Measurements from ENCODE around the gene MAPK4. TPM values are rescaled to one million over a fixed set of nuclear protein-coding genes. Genes with fewer than 3 reads are reported as not detected.
"Not testable (repeated sequence)": the region's sequence is repeated elsewhere in the genome, so short reads cannot be mapped to it uniquely, and the experiment has no call there.

Gene MAPK4
- total RNA-seq (2014; rRNA removed; shearing (Covaris generic)) = not detected in 2 replicates

DNA sequence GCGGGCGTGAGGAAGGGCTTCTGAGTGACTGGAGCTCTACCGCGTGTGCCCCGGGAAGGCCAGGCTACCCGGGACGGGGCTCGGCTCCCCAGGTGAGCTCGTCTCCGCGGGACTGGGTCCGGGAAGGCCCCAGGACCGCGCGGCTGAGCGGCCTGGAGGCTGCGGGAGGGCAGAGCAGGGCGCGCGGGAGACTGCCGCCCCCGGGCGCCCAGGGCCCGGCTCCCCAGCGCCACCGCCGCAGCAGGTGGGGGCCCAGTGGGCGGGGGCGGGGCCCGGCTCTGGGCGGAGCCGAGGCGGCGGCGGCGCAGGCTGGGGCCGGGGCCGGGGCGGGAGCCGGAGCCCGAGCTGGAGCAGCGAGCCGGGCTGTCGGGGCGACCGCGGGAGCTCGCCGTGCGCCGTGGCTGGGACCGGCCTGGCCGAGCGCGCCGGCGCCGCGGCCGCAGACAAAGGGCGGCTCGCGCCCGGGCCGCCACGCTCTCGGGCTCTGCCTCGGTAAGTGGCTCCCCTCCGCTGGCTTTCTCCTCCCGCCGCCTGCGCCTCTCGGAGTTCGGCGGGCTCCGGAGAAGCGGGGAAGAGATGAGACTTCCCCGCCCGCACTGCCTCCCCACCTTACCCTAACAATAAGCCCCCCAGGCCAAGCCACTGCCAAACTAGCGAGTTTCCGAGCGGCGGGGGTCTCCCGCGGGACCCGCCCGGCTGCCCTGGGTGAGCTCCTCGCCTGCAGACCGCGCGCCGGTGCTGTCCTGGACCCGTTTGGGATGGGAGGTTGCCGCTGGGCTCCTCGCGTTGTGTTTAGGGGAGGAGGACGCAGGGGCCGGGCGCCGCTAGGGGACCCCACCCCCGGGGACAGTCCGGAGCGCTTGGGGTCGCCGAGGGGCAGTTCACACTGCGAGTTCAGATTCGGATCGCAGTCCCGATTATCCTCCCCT, at the start of gene MAPK4:
MAPK4 (plus strand) TSS at position 336 of the 929 bp plus-strand sequence. CDS start 103,872 bp downstream, outside the sequence.
- H3K36me3 ChIP-seq = no peaks in the 10 kb centered on the region
- no peaks in the 10 kb centered on the region; the same call in 1 of the 2 replicates for H3K9me3 ChIP-seq (replicated peaks)
- H3K27ac ChIP-seq = no peak within 1 kb of the TSS
- no peak for DNase-seq (ENCODE audit: low read depth in 1 of 2, low spot score in 2 of 2)
- peaks cover 55% of the 10 kb centered on the region for H3K27me3 ChIP-seq (replicated peaks)
- no peak within 1 kb of the TSS for H3K4me3 ChIP-seq
- peaks cover 8% of the 10 kb centered on the region; the same call in 1 of the 2 replicates for H3K4me1 ChIP-seq (replicated peaks)

DNA sequence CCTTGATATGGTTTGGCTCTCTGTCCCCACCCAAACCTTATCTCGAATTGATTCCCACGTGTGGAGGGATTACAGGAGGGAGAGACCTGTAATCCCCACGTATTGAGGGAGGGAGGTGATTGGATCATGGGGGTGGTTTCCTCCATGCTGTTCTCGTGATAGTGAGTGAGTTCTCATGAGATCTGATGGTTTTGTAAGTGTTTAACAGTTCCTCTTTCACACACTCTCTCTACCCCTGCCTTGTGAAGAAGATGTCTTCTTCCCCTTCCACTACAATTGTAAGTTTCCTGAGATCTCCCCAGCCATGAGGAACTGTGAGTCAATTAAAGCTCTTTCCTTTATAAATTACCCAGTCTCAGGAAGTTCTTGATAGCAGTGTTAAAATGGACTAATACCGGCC, 42.6 kb upstream of the MAPK4 start:
- not testable (repeated sequence) for H3K27ac ChIP-seq; H3K4me3 ChIP-seq; DNase-seq (ENCODE audit: low read depth in 1 of 2, low spot score in 2 of 2); H3K27me3 ChIP-seq (replicated peaks); H3K9me3 ChIP-seq (replicated peaks); H3K4me1 ChIP-seq (replicated peaks); H3K36me3 ChIP-seq

DNA sequence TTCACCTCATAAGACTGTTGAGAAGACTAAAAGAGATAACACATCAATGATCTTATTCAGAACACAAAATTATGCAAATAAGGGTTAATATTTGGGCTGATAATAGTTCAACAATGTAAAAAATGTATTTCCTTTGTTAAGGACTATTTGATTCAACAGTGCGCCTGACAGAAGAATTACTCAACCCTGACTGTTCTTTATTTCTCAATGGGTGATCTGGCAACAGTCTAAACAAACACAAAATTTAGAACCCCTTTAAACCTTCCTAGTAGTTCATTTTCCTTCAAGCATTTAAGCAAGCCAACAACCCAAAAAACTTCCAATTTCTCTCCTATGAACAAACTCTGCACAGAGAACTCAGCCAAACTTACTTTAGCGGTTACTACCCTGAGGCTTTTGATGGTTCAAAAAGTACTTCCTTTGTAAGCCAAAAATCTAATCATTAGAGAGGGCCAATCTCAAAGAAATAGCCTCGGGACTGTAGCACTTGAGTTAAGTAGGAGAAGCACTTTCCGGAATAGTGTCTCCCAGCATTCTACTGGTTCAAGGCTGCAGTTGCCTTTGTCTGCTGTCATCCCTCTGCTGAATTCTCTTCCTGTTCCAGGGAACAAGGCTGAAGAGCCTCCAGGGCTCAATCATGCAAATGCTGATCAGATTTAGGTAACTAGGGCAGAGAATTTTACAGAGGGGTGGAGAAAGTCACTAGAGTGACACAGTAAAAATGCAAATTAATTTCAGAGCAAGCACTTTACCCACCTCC, 40.9 kb upstream of the MAPK4 start:
- H3K4me3 ChIP-seq = no peak overlapping the region

DNA sequence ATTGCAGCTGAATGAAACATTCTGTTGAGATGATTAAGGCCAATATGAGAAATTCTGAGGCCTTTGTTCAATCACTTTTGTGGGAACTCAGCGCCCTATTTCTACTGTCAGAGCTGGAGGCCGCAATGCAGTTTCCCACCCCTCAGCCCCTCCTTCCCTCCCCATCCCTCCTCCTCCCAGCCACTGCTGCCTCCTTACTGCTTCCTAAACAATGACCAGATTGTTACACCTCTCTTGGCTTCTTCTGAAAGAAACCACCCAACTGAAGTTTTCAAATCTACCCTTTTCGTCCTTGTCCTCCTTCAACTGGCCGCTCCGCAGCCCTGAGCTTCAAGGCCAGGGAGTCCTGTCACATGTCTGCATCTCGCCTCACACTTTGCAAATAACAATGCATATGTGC, 36.7 kb upstream of the MAPK4 start:
- DNase-seq (ENCODE audit: low read depth in 1 of 2, low spot score in 2 of 2) = no peak
- Histone ChIP-seq H3K27me3 (replicated peaks) (no peaks in the 10 kb centered on the region; the same call in 1 of the 2 replicates), H3K27ac (no peak overlapping the region)

More for the DNA sequence above, 40.9 kb upstream of the MAPK4 start:
- Histone ChIP-seq H3K9me3 (replicated peaks) (no peaks in the 10 kb centered on the region), H3K4me1 (replicated peaks) (no peaks in the 10 kb centered on the region), H3K27me3 (replicated peaks) (no peaks in the 10 kb centered on the region; the same call in 1 of the 2 replicates), H3K36me3 (no peaks in the 10 kb centered on the region), H3K27ac (no peak overlapping the region)
- no peak for DNase-seq (ENCODE audit: low read depth in 1 of 2, low spot score in 2 of 2)

DNA sequence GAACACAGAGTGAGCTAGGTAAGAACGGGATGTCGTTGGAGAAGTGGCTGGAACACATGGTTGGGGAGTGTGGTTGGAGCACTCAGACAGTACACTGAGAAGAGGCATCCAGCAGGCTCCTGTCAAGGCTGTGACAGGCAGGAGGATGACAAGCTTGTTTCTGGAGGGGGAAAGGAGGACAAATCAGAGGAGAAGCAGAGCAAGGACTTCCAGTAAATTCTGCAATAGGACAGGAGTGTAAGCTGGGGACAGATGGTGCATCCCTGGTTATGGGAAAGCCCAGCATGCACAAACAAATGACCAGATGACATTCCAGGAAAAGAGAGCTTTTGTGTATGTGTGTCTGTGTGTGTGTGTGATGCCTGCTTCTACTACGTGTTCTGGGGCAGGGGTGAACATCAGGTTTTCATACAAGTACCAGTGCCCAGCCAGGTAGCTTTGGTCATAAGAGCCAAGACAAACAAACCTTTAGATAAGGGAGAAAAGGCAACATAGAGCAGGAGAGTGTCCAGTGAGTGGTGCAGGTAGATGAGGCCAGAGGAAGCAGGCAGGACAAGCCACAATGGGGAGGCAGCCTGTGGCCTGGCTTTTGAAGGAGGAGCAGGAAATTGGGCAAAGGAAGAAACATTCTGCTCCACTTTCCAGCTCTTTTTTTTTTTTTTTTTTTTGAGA, 32.1 kb upstream of the MAPK4 start:
- no peak for DNase-seq (ENCODE audit: low read depth in 1 of 2, low spot score in 2 of 2)
- Histone ChIP-seq H3K27me3 (replicated peaks) (no peaks in the 10 kb centered on the region; the same call in 1 of the 2 replicates), H3K4me3 (no peak overlapping the region), H3K9me3 (replicated peaks) (no peaks in the 10 kb centered on the region), H3K36me3 (no peaks in the 10 kb centered on the region), H3K27ac (no peak overlapping the region), H3K4me1 (replicated peaks) (no peaks in the 10 kb centered on the region)

More for the DNA sequence above, 36.7 kb upstream of the MAPK4 start:
- Histone ChIP-seq H3K4me3 (no peak overlapping the region), H3K9me3 (replicated peaks) (no peaks in the 10 kb centered on the region), H3K36me3 (no peaks in the 10 kb centered on the region), H3K4me1 (replicated peaks) (no peaks in the 10 kb centered on the region)

DNA sequence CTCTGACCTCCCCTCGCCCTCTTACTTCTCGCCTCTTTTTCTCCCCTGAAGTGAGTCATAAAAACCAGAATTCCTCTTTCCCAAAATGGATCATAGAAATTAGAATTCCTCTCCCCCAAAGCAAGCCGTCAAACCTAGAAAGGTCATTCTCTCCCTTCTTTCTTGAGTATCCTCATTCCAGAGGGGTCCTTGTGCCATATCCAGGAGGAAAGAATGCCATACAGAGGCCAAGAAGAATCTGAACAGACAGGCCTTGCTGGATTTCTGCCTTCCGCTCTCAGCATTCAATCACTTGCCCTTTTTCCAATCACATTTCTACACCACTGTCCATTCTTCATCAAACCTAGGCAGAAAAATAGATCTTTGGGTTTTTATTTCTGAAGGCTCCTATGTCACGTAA, 31.1 kb upstream of the MAPK4 start:
- no peaks in the 10 kb centered on the region for H3K9me3 ChIP-seq (replicated peaks)
- no peak for DNase-seq (ENCODE audit: low read depth in 1 of 2, low spot score in 2 of 2)
- H3K4me3 ChIP-seq = no peak overlapping the region
- H3K27ac ChIP-seq = no peak overlapping the region
- no peaks in the 10 kb centered on the region; the same call in 1 of the 2 replicates for H3K27me3 ChIP-seq (replicated peaks)
- no peaks in the 10 kb centered on the region for H3K36me3 ChIP-seq
- no peaks in the 10 kb centered on the region for H3K4me1 ChIP-seq (replicated peaks)

DNA sequence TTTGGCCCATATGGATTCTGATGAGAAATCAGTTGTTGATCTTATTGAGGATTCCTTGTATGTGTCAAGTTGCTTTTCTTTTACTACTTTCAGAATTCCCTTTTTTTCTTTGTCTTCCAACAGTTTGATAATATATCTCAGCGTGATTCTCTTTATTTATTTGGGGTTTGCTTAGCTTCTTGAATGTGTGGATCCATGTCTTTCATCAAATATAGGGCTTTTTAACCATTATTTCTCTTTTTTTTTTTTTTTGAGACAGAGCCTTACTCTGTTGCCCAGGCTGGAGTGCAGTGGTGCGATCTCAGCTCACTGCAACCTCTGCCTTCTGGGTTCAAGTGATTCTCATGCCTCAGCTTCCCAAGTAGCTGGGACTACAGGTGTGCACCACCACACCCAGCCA, 26.1 kb upstream of the MAPK4 start:
- not testable (repeated sequence) for DNase-seq (ENCODE audit: low read depth in 1 of 2, low spot score in 2 of 2); H3K4me1 ChIP-seq (replicated peaks); H3K27ac ChIP-seq; H3K9me3 ChIP-seq (replicated peaks); H3K27me3 ChIP-seq (replicated peaks); H3K4me3 ChIP-seq; H3K36me3 ChIP-seq

DNA sequence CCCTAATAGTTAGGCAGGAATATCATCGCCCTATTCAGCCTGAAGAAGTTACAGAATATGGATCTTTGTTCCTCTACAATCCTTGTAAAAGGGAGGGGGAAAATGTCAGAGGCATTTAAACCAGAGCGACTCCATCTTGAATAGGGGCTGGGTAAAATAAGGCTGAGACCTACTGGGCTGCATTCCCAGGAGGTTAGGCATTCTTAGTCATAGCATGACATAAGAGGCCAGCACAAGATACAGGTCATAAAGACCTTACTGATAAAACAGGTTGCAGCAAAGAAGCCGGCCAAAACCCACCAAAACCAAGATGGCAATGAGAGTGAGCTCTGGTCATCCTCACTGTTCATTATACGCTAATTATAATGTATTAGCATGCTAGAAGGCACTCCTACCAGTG, 15.4 kb upstream of the MAPK4 start:
- not testable (repeated sequence) for H3K4me1 ChIP-seq (replicated peaks); H3K4me3 ChIP-seq; DNase-seq (ENCODE audit: low read depth in 1 of 2, low spot score in 2 of 2); H3K9me3 ChIP-seq (replicated peaks); H3K36me3 ChIP-seq; H3K27ac ChIP-seq; H3K27me3 ChIP-seq (replicated peaks)

DNA sequence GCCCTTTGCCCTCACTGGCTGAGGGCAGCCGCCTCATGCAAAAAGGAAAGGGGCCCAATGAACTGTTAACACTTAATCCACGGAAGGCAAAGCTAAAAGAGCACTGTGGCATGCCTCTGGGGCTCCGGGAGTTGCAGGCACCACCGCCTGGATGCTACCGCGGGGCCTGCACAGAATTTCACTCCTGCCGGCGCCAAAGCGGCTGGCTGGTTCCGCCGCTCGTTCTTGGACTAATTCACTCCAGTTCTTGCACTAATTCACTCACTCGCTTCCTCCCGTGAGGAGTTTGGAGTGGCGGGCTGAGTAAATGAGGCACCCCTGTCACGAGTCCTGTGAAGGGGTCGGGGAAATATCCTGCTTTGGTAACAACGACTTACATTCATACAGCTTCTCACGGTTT, 14.0 kb upstream of the MAPK4 start:
- Histone ChIP-seq H3K9me3 (replicated peaks) (no peaks in the 10 kb centered on the region), H3K27me3 (replicated peaks) (no peaks in the 10 kb centered on the region), H3K36me3 (no peaks in the 10 kb centered on the region), H3K27ac (no peak overlapping the region), H3K4me3 (no peak overlapping the region), H3K4me1 (replicated peaks) (no peaks in the 10 kb centered on the region)
- no peak for DNase-seq (ENCODE audit: low read depth in 1 of 2, low spot score in 2 of 2)

DNA sequence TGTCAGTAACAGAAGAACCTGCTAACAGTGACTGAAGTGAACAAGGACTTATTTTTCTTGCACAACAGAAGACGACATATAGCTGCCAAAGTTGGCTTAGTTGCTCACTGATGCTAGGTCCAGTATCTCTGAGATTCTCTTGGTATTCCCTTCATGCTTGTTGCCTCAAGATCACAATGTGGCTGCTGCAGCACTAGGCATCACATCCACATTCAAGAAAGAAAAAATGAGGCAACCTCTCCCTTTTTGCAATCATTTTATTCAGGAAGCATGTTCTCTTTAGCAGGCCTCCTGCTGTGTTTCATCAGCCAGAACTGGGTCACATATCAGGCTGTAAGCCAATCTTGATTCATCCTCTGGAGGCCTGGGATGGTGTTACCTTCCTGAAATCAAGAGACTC, 11.7 kb upstream of the MAPK4 start:
- no peak overlapping the region for H3K4me3 ChIP-seq
- DNase-seq (ENCODE audit: low read depth in 1 of 2, low spot score in 2 of 2) = no peak
- no peaks in the 10 kb centered on the region for H3K4me1 ChIP-seq (replicated peaks)
- H3K36me3 ChIP-seq = no peaks in the 10 kb centered on the region
- H3K27ac ChIP-seq = no peak overlapping the region
- no peaks in the 10 kb centered on the region for H3K9me3 ChIP-seq (replicated peaks)
- H3K27me3 ChIP-seq (replicated peaks) = no peaks in the 10 kb centered on the region

DNA sequence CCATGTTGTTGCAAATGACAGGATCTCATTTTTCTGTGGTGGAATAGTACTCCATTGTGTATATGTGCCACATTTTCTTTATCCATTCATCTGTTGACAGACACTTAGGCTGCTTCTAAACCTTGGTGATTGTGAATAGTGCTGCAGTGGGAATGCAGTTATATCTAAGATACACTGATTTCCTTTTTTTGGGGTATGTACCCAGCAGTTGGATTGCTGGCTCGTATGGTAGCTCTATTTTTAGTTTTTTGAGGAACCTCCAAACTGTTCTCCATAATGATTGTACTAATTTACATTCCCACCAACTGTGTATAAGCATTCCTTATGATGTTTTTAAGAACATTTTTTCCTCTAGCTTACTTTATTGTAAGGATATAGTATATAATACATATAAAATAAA, 8.2 kb upstream of the MAPK4 start:
- H3K27ac ChIP-seq; H3K4me1 ChIP-seq (replicated peaks); H3K4me3 ChIP-seq; DNase-seq (ENCODE audit: low read depth in 1 of 2, low spot score in 2 of 2); H3K9me3 ChIP-seq (replicated peaks); H3K36me3 ChIP-seq: not testable (repeated sequence)
- H3K27me3 ChIP-seq (replicated peaks) = peaks cover 12% of the 10 kb centered on the region

DNA sequence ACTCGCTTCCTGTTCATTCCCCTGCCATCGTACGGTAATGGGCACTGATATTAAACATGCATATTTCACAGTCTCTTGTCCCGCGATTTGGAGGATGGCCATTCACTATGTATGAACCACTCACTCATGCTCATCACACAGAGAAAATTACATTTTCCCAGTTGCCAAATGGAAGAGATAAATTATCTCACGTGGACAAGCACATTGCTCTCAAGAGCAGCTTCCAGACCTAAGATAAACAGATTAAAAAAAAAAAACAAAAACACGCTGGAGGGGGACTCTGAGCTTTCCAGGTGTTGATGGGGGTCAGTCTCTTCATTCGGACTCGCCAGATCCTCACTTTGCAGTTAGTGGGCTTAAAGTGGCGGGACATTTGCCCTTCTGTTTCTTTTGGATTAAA, 1.7 kb upstream of the MAPK4 start:
- peaks cover 8% of the 10 kb centered on the region; the same call in 1 of the 2 replicates for H3K4me1 ChIP-seq (replicated peaks)

DNA sequence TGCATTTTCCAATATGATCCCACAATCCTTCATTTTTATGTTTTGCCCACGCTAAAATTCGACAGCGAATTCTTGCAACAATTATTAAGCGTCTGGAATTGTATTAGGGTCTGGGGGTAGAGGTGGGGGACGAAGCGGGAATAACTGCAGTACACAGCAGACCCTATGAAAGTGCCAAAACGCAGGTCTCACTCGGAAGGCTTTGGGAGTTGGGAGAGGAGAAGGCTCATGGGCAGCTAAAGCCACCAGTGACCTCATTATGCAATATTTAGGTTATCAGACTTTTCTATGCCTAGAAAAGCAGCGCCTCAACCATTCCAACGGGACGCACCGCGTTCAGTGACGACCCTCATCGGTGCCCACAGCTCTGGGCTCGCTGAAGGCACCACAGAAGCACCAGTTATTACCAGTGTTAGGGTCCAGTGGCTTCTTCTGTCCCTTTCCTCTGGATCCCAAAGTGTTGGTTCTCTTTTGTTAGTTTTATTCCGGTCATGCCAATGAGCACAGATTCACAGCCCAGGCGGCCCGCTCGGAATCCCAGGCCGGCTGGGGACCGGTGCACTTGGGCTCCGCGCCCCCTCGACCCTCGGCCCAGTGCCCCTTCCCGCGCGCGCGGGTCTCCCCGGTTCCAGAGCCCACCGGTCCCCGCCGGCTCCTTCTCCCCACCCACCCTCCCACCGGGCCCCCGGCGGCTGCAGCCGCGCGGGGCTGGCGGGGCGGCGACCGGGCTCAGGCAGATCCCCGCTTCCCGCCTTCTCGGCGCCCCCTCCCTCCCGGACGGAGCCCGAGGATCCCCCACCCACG, 737 bp upstream of the MAPK4 start:
- DNase-seq (ENCODE audit: low read depth in 1 of 2, low spot score in 2 of 2) = no peak
- H3K27ac ChIP-seq = no peak overlapping the region
- peaks cover 56% of the 10 kb centered on the region for H3K27me3 ChIP-seq (replicated peaks)
- no peaks in the 10 kb centered on the region for H3K36me3 ChIP-seq
- peaks cover 2% of the 10 kb centered on the region; the same call in 1 of the 2 replicates for H3K9me3 ChIP-seq (replicated peaks)
- H3K4me1 ChIP-seq (replicated peaks) = peaks cover 8% of the 10 kb centered on the region; the same call in 1 of the 2 replicates
- H3K4me3 ChIP-seq = no peak overlapping the region

More for the DNA sequence above, 1.7 kb upstream of the MAPK4 start:
- no peak overlapping the region for H3K4me3 ChIP-seq
- H3K27ac ChIP-seq = no peak overlapping the region
- no peak for DNase-seq (ENCODE audit: low read depth in 1 of 2, low spot score in 2 of 2)
- H3K36me3 ChIP-seq = no peaks in the 10 kb centered on the region
- peaks cover 2% of the 10 kb centered on the region; the same call in 1 of the 2 replicates for H3K9me3 ChIP-seq (replicated peaks)
- H3K27me3 ChIP-seq (replicated peaks) = peaks cover 54% of the 10 kb centered on the region

Measured in SJSA1 (cell line).